GM19023 (cell line): ENCODE measurements around the gene SRPX2.

Source experiments
- ATAC-seq: cut with Tn5 transposase; IDR thresholded peaks from one replicate; pipeline ENCODE4 v1.9.1; 2021; ENCODE audit warnings: mild to moderate bottlenecking, moderate library complexity; ENCODE audit not compliant: unreplicated experiment

The SRPX2 gene, protein sequence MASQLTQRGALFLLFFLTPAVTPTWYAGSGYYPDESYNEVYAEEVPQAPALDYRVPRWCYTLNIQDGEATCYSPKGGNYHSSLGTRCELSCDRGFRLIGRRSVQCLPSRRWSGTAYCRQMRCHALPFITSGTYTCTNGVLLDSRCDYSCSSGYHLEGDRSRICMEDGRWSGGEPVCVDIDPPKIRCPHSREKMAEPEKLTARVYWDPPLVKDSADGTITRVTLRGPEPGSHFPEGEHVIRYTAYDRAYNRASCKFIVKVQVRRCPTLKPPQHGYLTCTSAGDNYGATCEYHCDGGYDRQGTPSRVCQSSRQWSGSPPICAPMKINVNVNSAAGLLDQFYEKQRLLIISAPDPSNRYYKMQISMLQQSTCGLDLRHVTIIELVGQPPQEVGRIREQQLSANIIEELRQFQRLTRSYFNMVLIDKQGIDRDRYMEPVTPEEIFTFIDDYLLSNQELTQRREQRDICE

GRCh38 chrX:100643956-100644860 is at the start of gene SRPX2:
TSS of gene SRPX2 (plus strand) at chrX:100644199. CDS start at chrX:100646323, 2,124 bp downstream.
- ATAC-seq = no peak

DNA sequence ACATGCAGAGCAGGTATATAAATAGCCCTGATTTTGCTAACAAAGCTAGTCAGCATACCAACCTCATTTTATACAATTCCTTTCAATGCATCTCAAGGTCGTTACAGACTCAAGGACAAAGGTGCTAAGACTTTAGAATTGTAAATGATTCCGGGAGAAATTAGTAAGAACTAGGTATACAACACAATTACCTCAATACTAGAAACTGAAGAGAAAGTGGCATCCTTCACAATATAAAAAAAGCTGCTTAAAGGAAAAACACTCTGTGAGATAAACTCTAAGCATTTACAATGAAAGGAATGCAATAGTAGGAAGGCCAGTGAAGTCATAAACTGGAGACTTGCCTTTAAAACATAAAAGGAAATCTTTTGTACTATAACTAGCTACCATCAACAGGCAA is 47.4 kb upstream of the SRPX2 start:
- no peak for ATAC-seq

- no peak for ATAC-seq
Measured at GRCh38 chrX:100599456-100599855, 44.5 kb upstream of the SRPX2 start.

- no peak for ATAC-seq
Measured at GRCh38 chrX:100600340-100600739, 43.7 kb upstream of the SRPX2 start.

DNA sequence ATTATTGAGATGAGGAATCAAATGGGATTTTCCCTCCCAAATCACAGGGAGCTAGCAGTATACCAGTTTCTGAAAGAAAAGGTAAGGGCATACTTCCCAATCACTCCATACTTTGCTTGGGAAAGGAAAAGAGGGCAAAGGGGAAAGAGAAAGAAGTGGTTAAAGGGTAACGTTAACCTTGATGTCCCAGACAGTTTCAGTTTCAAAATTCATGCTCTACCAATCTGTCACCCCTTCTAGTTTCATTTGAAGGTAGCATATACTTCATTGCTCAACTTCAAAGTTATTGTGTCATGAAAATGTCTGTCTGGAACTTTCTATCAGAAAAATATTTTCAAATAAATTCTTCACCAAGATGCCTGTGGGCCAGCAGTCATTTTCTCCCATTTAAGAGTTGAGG is 43.2 kb upstream of the SRPX2 start:
- ATAC-seq = no peak

DNA sequence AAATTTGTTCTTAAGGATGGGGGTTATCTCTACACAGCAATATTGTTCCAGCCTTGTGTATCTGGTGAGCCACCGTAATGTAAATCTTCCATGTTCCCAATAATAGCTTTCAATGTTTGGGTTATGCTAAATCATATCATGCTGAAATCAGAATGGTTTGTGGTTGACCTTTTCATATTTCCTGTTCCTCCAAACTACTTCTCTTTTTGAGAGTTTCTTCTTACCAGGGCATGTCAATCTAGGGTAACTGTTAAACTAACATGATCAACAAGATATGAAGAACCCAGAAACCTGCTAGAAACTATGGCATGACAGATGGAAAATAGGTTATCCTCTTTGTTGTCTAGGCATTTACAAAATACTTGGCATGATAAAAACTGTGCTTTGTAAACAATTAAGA is 37.2 kb upstream of the SRPX2 start:
- no peak for ATAC-seq

DNA sequence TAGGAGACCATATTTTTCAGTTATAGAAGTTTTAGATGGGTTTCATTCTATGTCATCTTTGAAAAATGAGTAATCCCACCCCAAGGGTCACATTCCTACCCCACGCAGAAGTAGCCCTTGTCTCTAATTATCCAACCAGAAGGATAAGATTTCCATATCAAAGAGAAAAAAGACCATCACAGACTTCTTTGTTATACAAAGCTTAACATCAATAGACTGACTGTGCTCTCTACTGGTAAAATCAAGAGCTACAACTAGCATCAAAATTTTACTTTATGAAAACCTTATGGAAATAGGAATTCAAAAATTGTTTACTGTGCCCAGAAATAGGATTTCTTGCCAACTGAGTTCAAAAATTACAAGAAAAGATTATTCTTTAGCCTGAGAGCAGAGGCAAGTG is 34.4 kb upstream of the SRPX2 start:
- ATAC-seq = no peak

GRCh38 chrX:100611951-100612350 is 32.0 kb upstream of the SRPX2 start:
- ATAC-seq = no peak

DNA sequence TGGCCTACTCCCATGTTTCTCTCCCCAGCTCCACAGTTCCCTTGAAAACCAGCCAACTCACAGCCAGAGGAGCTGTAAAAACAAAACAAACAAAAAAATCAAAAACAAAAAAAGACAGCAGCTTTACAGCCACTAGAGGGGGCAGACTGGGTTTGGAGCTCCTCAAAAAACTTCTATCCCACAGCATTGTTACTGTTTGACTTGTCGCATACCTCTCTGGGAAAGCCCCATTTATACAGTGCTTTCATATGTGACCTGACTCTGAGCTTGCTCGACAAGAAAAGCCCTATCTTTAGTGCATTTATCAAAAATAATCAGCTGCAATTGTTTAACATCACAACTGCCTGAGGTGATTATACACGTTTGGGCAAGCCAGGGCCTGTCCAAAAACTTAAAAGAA is 29.0 kb upstream of the SRPX2 start:
- ATAC-seq = peak; percentile 99

DNA sequence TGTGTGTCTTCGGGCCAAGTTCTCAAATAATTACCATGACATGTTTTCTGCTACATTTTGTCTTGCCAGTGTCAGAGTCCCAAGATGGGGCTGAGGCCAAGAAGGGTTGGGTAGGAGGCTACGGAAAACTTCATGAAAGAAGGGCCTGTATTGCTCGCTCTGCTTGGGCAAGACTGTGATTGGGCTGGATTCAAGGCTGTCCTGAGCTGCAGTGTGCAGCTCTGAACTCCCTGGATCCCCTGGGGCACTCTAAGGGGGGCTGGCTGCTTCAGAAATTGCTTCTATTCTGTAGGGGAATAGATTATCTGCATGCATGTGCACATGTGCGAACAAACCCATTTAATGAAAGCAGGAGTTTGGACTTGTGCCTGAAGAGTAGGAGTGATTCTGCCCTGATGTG is 21.0 kb upstream of the SRPX2 start:
- ATAC-seq = no peak

DNA sequence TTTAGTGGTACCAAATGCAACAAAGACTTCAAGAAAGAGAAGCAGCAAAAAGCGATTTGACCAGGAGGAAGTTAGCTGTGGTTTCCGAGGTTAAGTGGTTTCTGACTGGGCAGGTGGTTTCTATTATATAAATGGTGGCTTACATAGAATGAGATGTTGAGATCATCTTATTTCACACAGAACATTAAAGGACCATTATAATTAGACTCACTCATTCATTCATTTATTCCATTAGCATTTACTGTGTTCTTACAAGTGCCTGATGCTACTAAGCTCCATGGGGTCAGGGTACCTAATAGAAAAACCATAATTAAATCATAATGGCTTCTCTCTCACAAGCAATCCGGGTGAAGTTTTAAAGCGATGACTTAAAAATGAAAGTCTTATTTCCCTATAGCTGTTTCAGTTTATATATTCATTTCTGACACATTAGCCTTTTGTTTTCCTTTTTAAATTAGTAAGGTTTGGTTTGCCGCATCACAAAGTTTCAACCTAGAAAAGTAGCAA is 18.0 kb upstream of the SRPX2 start:
- ATAC-seq = peak; percentile 94

GRCh38 chrX:100635040-100635439 is 9.0 kb upstream of the SRPX2 start:
- ATAC-seq = no peak

DNA sequence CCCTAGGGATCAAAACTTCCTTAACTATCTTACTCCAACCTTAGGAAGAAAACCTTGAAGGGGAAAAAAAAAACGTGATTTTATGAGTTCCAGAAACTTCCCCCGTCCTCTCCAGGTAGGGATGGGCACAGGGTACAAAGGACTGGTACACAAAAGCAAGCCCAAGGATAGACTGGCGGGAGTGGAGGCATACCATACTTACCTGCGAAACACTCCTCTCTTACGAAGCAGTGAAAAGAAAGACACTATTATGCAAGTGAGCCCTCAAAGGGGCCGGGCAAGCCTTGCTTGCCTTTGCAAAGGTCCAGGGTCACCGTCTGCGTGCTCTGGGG is 8.0 kb upstream of the SRPX2 start:
- no peak for ATAC-seq

GRCh38 chrX:100636321-100636991 is 7.5 kb upstream of the SRPX2 start, which contains the start of gene TSPAN6:
TSS of gene TSPAN6 (minus strand) at chrX:100636806. CDS start at chrX:100636694, 112 bp downstream.
- ATAC-seq = no peak

GRCh38 chrX:100642290-100642689 is 1.7 kb upstream of the SRPX2 start:
- ATAC-seq = no peak

GRCh38 chrX:100643212-100643611 is 787 bp upstream of the SRPX2 start:
- no peak for ATAC-seq

DNA sequence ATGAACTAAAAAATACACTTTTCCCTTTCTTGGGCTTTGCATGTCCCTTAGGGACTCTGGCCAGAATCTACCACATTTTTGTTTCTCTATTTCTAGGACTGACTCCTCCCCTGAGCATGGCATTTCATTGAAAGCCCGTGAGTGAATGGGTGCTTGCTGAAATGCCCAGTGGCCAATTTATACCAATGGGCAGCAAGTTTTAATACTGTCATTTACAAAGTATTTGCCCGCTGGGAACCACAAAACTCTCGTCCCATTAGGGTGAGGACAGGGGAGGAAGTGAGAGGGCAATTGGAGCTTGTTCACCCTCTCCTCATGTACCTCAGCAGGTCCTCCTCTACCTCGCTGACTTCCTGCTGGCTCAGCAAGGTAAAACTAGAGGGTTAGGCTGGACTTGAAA is 1.1 kb downstream of the SRPX2 start:
- ATAC-seq = no peak

GRCh38 chrX:100647095-100647494 is 3.1 kb downstream of the SRPX2 start:
- no peak for ATAC-seq

DNA sequence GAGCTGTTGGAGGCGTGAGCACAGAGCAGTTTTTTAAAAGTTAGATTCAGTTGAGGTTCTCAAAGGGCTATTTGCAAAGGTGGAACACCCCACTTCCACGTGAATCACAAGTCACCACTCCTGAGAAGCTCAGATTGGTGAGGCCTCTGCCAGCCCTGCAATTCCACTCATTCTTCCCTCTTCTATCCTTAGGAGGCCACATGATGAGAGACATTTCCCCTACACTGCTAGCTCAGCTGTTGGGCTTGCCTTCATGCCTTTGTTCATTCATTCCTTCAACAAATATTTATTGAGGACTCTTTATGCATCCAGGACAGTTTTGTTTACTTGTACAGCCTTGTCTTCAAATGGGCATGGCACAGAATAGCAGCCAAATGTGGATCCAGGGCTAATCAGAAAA is 3.7 kb downstream of the SRPX2 start:
- ATAC-seq = no peak

DNA sequence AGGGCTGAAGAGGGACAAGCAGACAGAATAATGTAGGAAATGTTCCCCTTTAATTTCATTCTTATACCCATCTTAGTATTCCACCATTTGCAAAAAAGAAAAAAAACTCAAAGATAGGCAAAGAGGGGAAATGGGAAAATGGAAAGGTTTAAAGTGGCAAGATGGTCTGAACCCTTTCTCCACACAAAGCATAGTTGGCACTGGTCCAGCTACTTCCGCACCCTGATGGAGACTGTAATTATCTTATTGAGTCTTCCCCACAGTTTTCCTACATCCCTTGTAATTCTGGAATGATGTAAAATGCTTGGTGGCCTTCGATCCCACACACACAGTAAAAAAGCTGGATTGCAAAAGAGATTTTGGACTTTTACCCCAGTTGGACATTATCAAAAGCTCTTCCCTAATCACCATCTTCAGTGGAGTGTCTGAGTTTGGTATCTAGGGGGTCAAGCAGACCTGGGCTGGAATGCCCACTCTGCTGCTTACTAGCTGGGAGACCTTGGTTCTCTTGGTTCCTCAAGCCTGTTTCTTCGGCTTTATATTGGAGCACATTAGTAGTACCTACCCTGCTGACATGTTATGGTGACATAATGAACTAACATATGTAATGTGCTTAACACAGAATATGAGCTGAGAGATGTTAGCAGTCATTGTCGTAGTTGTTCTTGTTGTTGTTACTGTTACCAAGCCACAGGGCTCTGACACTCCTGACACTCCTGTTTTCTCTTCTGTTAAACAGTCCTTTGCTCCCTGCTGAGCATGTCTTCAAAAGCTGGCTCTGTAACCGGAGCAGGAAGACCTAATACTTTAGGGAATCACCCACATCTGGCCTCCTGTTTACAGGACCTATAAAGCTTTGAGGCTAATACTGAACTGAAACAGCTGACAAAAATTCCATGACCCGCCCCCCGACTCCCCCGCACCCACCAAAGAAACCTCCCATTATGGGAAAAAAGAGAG is 4.7 kb downstream of the SRPX2 start:
- ATAC-seq = no peak
